ENCODE data around the gene MT1B.

GRCh38 chr16:56631832-56632155 lies 19.9 kb upstream of the MT1B start:
- TF ChIP-seq CTCF (IDR thresholded peaks at IDR 0.05; ENCODE audit: low read depth, low read length) (no peak), POLR2A (IDR thresholded peaks at IDR 0.05; ENCODE audit: extremely low read depth, insufficient read length) (no peak), MAX (IDR thresholded peaks at IDR 0.05; ENCODE audit: low read depth, low read length) (no peak)

Data from NB4 (cell line).